ENCODE results near the gene ANKZF1.

Gene ANKZF1

GRCh38 chr2:219214786-219215185 lies 14.8 kb upstream of the ANKZF1 start:
- TF ChIP-seq, protein P1, sequence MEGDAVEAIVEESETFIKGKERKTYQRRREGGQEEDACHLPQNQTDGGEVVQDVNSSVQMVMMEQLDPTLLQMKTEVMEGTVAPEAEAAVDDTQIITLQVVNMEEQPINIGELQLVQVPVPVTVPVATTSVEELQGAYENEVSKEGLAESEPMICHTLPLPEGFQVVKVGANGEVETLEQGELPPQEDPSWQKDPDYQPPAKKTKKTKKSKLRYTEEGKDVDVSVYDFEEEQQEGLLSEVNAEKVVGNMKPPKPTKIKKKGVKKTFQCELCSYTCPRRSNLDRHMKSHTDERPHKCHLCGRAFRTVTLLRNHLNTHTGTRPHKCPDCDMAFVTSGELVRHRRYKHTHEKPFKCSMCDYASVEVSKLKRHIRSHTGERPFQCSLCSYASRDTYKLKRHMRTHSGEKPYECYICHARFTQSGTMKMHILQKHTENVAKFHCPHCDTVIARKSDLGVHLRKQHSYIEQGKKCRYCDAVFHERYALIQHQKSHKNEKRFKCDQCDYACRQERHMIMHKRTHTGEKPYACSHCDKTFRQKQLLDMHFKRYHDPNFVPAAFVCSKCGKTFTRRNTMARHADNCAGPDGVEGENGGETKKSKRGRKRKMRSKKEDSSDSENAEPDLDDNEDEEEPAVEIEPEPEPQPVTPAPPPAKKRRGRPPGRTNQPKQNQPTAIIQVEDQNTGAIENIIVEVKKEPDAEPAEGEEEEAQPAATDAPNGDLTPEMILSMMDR (IDR thresholded peaks at IDR 0.05; ENCODE audit: borderline replicate concordance, control extremely low read depth, extremely low read depth, insufficient read depth, missing control alignments) = no peak
- in situ Hi-C loops (cut with MboI; ENCODE audit: low sequenced_read_pairs, unreplicated experiment) = no loop called here

GRCh38 chr2:219215871-219216534 lies 13.6 kb upstream of the ANKZF1 start:
- in situ Hi-C loops (cut with MboI; ENCODE audit: low sequenced_read_pairs, unreplicated experiment) = no loop called here
- DNase-seq (ENCODE audit: low spot score) = no peak
- TF ChIP-seq, protein P1 (IDR thresholded peaks at IDR 0.05; ENCODE audit: borderline replicate concordance, control extremely low read depth, extremely low read depth, insufficient read depth, missing control alignments) = no peak

More at GRCh38 chr2:219214786-219215185, 14.8 kb upstream of the ANKZF1 start:
- no peak for DNase-seq (ENCODE audit: low spot score)

DNA sequence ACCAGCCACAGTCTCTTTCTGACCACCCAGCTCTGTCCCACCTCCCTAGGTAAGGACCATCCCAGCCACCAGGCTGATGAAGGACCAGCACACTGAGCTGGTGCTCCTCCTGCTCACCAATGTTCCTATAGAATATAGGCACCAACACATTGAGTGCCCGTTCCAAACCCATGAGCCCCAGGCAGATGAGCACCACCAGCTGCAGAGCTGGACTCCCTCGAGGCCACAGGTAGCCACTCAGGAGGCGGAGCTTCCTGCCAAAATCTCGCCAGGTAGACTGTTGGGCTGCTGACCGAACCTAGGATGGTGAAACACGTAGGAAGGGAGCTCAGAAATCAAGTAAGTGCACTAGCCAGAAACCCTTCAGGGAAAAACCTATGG lies 13.1 kb upstream of the ANKZF1 start:
- no peak for DNase-seq (ENCODE audit: low spot score)
- in situ Hi-C loops (cut with MboI; ENCODE audit: low sequenced_read_pairs, unreplicated experiment) = no loop called here
- TF ChIP-seq, protein P1 (IDR thresholded peaks at IDR 0.05; ENCODE audit: borderline replicate concordance, control extremely low read depth, extremely low read depth, insufficient read depth, missing control alignments) = no peak

- TF ChIP-seq, protein P1 (IDR thresholded peaks at IDR 0.05; ENCODE audit: borderline replicate concordance, control extremely low read depth, extremely low read depth, insufficient read depth, missing control alignments) = no peak
- DNase-seq (ENCODE audit: low spot score) = peak; percentile 71
- in situ Hi-C loops (cut with MboI; ENCODE audit: low sequenced_read_pairs, unreplicated experiment) = no loop called here
Measured at GRCh38 chr2:219218217-219218731, 11.3 kb upstream of the ANKZF1 start.

- DNase-seq (ENCODE audit: low spot score) = peak; percentile 96
- TF ChIP-seq, protein P1 (IDR thresholded peaks at IDR 0.05; ENCODE audit: borderline replicate concordance, control extremely low read depth, extremely low read depth, insufficient read depth, missing control alignments) = no peak
- in situ Hi-C loops (cut with MboI; ENCODE audit: low sequenced_read_pairs, unreplicated experiment) = no loop called here
Measured at GRCh38 chr2:219218732-219219701, 10.6 kb upstream of the ANKZF1 start, which contains the start of gene ABCB6. ABCB6 (minus strand) TSS chr2:219218958; CDS start chr2:219218673, 285 bp downstream.

GRCh38 chr2:219219784-219220532 lies 9.6 kb upstream of the ANKZF1 start:
- no peak for DNase-seq (ENCODE audit: low spot score)
- TF ChIP-seq, protein P1 (IDR thresholded peaks at IDR 0.05; ENCODE audit: borderline replicate concordance, control extremely low read depth, extremely low read depth, insufficient read depth, missing control alignments) = no peak
- in situ Hi-C loops (cut with MboI; ENCODE audit: low sequenced_read_pairs, unreplicated experiment) = no loop called here

Data from GM13976 (cell line).